Heart left ventricle (tissue), 13 donors: Measurements from ENCODE around the gene TNFRSF11A.

ENCODE experiments used
- POLR2A ChIP-seq, 2 donors: fragments of 450-650 bp; IDR thresholded peaks; one replicate each; pipeline ENCODE4 v1.6.1; 2017; ENCODE audit warnings: antibody characterized with exemption in 2 of 2, mild to moderate bottlenecking in 2 of 2, moderate library complexity in 2 of 2
- TF ChIP-seq, protein P1 (sequence below), 12 donors: fragments of 200-600 bp; sonication (generic) in 4 of 12; IDR thresholded peaks; one replicate each; pipeline versions ENCODE4 v1.5.0 to v1.8.0; 2018 to 2022; ENCODE audit warnings: antibody characterized with exemption in 12 of 12, mild to moderate bottlenecking in 5 of 12
- donor health status: ischemic (EF 13 %, LVEDD 7.1; RV severe dilation, severe dysfunction).
- donor health status: DM: no; HTN: yes; CAD: no.
- donor health status: DM: no; HTN: no; CAD: no.
- donor health status: ischemic (EF 25% LVEDD 6.9; RV normal size, moderate dysfunction).
- donor health status: ischemic (EF 25% LVEDD 5.7; RV mildly dilated, moderate dysfunction).
- donor health status: ischemic (EF 35%, LVEDD 5.7; RV mildly dilated, moderate dysfunction).
- donor health status: nonischemic (EF 11% LVEDD 7.7; RV severe dilation, severe dysfunction).
- donor health status: DM: yes; HTN: yes; CAD: no.
- donor health status: PGD.
- donor health status: ischemic (EF 29% LVEDD 5.4; RV normal size, mild dysfunction).
- donor health status: nonischemic (EF 23%, LVEDD 6.1; RV moderate dilation, normal function).

DNA sequence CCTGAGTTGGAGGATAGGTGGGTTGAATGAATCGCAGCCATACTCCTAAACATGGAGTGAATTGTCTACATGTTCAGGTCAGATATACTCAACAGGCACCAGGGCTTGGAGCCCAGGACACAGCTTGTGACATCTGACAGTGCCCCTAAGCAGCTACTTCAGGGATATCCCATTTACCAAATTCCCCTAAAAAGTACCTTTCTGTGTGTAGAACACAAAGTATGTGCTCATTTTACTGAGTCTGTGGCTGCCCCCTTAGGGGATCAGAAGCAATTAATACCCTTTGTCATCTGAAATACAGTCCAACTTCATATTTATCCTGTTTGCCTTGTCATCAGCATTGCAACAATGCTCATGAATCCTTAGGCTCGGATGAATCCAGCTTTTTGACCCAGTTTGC is 20.8 kb downstream of the TNFRSF11A start:
- TF ChIP-seq, protein P1, sequence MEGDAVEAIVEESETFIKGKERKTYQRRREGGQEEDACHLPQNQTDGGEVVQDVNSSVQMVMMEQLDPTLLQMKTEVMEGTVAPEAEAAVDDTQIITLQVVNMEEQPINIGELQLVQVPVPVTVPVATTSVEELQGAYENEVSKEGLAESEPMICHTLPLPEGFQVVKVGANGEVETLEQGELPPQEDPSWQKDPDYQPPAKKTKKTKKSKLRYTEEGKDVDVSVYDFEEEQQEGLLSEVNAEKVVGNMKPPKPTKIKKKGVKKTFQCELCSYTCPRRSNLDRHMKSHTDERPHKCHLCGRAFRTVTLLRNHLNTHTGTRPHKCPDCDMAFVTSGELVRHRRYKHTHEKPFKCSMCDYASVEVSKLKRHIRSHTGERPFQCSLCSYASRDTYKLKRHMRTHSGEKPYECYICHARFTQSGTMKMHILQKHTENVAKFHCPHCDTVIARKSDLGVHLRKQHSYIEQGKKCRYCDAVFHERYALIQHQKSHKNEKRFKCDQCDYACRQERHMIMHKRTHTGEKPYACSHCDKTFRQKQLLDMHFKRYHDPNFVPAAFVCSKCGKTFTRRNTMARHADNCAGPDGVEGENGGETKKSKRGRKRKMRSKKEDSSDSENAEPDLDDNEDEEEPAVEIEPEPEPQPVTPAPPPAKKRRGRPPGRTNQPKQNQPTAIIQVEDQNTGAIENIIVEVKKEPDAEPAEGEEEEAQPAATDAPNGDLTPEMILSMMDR (IDR thresholded peaks at IDR 0.05): no peak
- TF ChIP-seq POLR2A (IDR thresholded peaks at IDR 0.05): no peak
